ENCODE results near the gene PUS1. TPM values are rescaled to one million over a fixed set of nuclear protein-coding genes. Genes with fewer than 3 reads are reported as not detected.
A peak's percentile ranks its signal among the peaks of the same experiment; 100 is the strongest.

The PUS1 gene
- total RNA-seq, 1 experiment from 2014 or later: 117 TPM

- no peaks in the 10 kb centered on the region for H3K9me3 ChIP-seq (ENCODE audit: control insufficient read depth, low read depth, low read length)
- Mint-ChIP-seq H3K4me3 (no peak overlapping the region; a peak in 1 of 5 replicates), H3K4me1 (no peaks in the 10 kb centered on the region), H3K9me3 (no peaks in the 10 kb centered on the region), H3K36me3 (ENCODE audit: insufficient read depth in 1 of 3, low read depth in 3 of 3) (peaks cover 55 to 91% (median 69%) of the 10 kb centered on the region in 3 experiments; a peak in 6 of 7 replicates), H3K27me3 (ENCODE audit: low read depth) (peaks cover 1% of the 10 kb centered on the region; the same call in 1 of the 2 replicates), H3K27ac (peak overlapping the region in 1 of 3 experiments; percentile 14; a peak in 1 of 7 replicates)
- H3K14ac ChIP-seq (ENCODE audit: insufficient read depth, low read length): no peak overlapping the region
- no peak overlapping the region for H3K27ac ChIP-seq (ENCODE audit: insufficient read length, low read depth, low read length)
- H3K4ac ChIP-seq (ENCODE audit: low read depth, low read length): no peak overlapping the region
- H4K5ac ChIP-seq (ENCODE audit: insufficient read length, low read depth, low read length): no peak overlapping the region
- H3K27me3 ChIP-seq (ENCODE audit: insufficient read depth, low read length): no peaks in the 10 kb centered on the region
- H2AK5ac ChIP-seq (ENCODE audit: insufficient read length, low read length): no peak overlapping the region
- H2BK5ac ChIP-seq (ENCODE audit: insufficient read length, low read length): no peak overlapping the region
- H3K18ac ChIP-seq (ENCODE audit: insufficient read length, low read depth, low read length): no peak overlapping the region
- H2AFZ ChIP-seq (ENCODE audit: low read length): no peak overlapping the region
- no peak overlapping the region for H2BK15ac ChIP-seq (ENCODE audit: low read depth, low read length)
- H2BK20ac ChIP-seq (ENCODE audit: low read depth, low read length, poor library complexity, severe bottlenecking): no peak overlapping the region
- no peaks in the 10 kb centered on the region for H4K20me1 ChIP-seq (ENCODE audit: control insufficient read depth, insufficient read depth, insufficient read length)
- no CpG with 5 or more reads among the region's 46 CpGs for WGBS (ENCODE audit: extremely low coverage, insufficient read length, low lambda C conversion rate)
- no peak overlapping the region for H2BK120ac ChIP-seq (ENCODE audit: low read depth, low read length, poor library complexity, severe bottlenecking)
- no peak overlapping the region for H3K56ac ChIP-seq (ENCODE audit: insufficient read length, low read depth, low read length)
- no peak for TF ChIP-seq CTCF (conservative IDR thresholded peaks at IDR 0.05)
- H3K23ac ChIP-seq (ENCODE audit: insufficient read length, low read depth, low read length): no peak overlapping the region
- no peaks in the 10 kb centered on the region for H3K4me1 ChIP-seq (ENCODE audit: insufficient read depth, low read length)
- no peaks in the 10 kb centered on the region for H3K79me1 ChIP-seq (ENCODE audit: insufficient read depth, low read depth, low read length, poor library complexity, severe bottlenecking)
- no peak overlapping the region for H3K9ac ChIP-seq (ENCODE audit: extremely low read depth, insufficient read length, low read length)
- no peaks in the 10 kb centered on the region for H3K23me2 ChIP-seq (ENCODE audit: insufficient read length, low read depth, low read length, poor library complexity, severe bottlenecking)
- no peak overlapping the region for H3T11ph ChIP-seq (ENCODE audit: low read length)
- no peak for DNase-seq
- H4K8ac ChIP-seq (replicated peaks; ENCODE audit: insufficient read length, low read depth, low read length): no peak overlapping the region
- no peak overlapping the region for H2BK12ac ChIP-seq (ENCODE audit: insufficient read length, low read depth, low read length)
- no peak overlapping the region for H3K4me2 ChIP-seq (ENCODE audit: insufficient read depth, insufficient read length, low read length)
- no peaks in the 10 kb centered on the region; the same call in 1 of the 2 replicates for H3K79me2 ChIP-seq (ENCODE audit: insufficient read depth, low read length)
- no peak overlapping the region for H4K91ac ChIP-seq (ENCODE audit: insufficient read length, low read depth, low read length)
Observed at GRCh38 chr12:131941116-131941986, 12.3 kb downstream of the PUS1 start.

All from H9 (cell line).